Esophagus muscularis mucosa (tissue), 3 donors: ENCODE results near the gene TMEM123.

ENCODE experiments used
- POLR2A ChIP-seq: fragments of 450-650 bp; IDR thresholded peaks from one replicate; pipeline ENCODE4 v1.6.1; 2017; ENCODE audit warnings: antibody characterized with exemption, moderate library complexity, mild to moderate bottlenecking, low read depth
- POLR2AphosphoS5 ChIP-seq, 2 donors: sonication (generic); formaldehyde crosslinking; IDR thresholded peaks; one replicate each; pipeline ENCODE4 v1.6.1; 2017; ENCODE audit warnings: antibody characterized with exemption in 2 of 2
- TF ChIP-seq, protein P1 (sequence below), 3 experiments: fragments of 200-600 bp in 2 of 3; fragments of 450-650 bp in 1 of 3; sonication (generic) in 2 of 3; IDR thresholded peaks; one replicate each; pipeline ENCODE4 v1.5.1; 2017 to 2019; ENCODE audit warnings: antibody characterized with exemption in 3 of 3, mild to moderate bottlenecking in 2 of 3, moderate library complexity in 1 of 3

DNA sequence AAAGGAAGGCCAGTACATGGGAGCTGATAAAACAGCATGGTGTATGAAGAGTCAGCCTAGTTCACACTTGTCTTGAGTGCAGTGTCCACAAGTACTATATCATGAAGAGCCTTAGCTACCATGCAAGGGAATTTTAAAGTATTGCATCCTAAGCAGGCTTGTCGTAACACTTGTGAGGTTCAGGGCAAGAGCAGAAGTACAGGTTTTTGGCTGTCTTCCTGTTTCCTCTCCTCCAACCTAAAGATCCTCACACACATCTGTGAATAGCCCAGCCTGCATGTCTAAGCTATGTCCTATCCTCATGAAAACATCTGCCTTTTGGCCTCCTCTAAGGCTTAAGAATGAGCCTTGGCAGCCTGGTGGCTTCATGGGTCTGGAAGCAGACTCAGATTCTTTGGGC lies 34.6 kb upstream of the TMEM123 start:
- TF ChIP-seq, protein P1, sequence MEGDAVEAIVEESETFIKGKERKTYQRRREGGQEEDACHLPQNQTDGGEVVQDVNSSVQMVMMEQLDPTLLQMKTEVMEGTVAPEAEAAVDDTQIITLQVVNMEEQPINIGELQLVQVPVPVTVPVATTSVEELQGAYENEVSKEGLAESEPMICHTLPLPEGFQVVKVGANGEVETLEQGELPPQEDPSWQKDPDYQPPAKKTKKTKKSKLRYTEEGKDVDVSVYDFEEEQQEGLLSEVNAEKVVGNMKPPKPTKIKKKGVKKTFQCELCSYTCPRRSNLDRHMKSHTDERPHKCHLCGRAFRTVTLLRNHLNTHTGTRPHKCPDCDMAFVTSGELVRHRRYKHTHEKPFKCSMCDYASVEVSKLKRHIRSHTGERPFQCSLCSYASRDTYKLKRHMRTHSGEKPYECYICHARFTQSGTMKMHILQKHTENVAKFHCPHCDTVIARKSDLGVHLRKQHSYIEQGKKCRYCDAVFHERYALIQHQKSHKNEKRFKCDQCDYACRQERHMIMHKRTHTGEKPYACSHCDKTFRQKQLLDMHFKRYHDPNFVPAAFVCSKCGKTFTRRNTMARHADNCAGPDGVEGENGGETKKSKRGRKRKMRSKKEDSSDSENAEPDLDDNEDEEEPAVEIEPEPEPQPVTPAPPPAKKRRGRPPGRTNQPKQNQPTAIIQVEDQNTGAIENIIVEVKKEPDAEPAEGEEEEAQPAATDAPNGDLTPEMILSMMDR (IDR thresholded peaks at IDR 0.05) = no peak
- TF ChIP-seq POLR2A = no peak
- TF ChIP-seq POLR2AphosphoS5 (IDR thresholded peaks at IDR 0.05) = no peak
